HG03045 (cell line): ENCODE measurements around the gene PRMT5.

ENCODE experiments used
- ATAC-seq: cut with Tn5 transposase; IDR thresholded peaks from one replicate; pipeline ENCODE4 v1.9.1; 2021; ENCODE audit warnings: mild to moderate bottlenecking, moderate library complexity; ENCODE audit not compliant: unreplicated experiment

PRMT5 gene

GRCh38 chr14:22898302-22899090 is 30.7 kb downstream of the PRMT5 start:
- no peak for ATAC-seq

GRCh38 chr14:22897357-22897756 is 31.8 kb downstream of the PRMT5 start:
- ATAC-seq = no peak

- ATAC-seq = no peak
Observed at GRCh38 chr14:22896760-22897159, 32.4 kb downstream of the PRMT5 start.

GRCh38 chr14:22896356-22896755 is 32.8 kb downstream of the PRMT5 start:
- ATAC-seq = no peak

- no peak for ATAC-seq
Observed at GRCh38 chr14:22895402-22895801, 33.8 kb downstream of the PRMT5 start.

- no peak for ATAC-seq
Observed at GRCh38 chr14:22893706-22894105, 35.5 kb downstream of the PRMT5 start.

GRCh38 chr14:22892488-22892887 is 36.7 kb downstream of the PRMT5 start:
- ATAC-seq = no peak

- ATAC-seq = no peak
Observed at GRCh38 chr14:22890416-22890815, 38.8 kb downstream of the PRMT5 start.

- no peak for ATAC-seq
Observed at GRCh38 chr14:22888662-22889061, 40.5 kb downstream of the PRMT5 start.

GRCh38 chr14:22887990-22888378 is 41.2 kb downstream of the PRMT5 start:
- peak; percentile 38 for ATAC-seq

GRCh38 chr14:22887260-22887989 is 41.8 kb downstream of the PRMT5 start:
- peak; percentile 48 for ATAC-seq

GRCh38 chr14:22886500-22887259 is 42.5 kb downstream of the PRMT5 start:
- ATAC-seq = peak; percentile 59

GRCh38 chr14:22885975-22886374 is 43.2 kb downstream of the PRMT5 start:
- ATAC-seq = no peak

GRCh38 chr14:22884738-22885523 is 44.2 kb downstream of the PRMT5 start:
- ATAC-seq = no peak

- ATAC-seq = no peak
Observed at GRCh38 chr14:22884076-22884737, 45.0 kb downstream of the PRMT5 start.

- ATAC-seq = no peak
Observed at GRCh38 chr14:22883173-22883976, 45.8 kb downstream of the PRMT5 start, which contains the start of gene REM2. TSS of gene REM2 (plus strand) at chr14:22883222. CDS start at chr14:22883288, 66 bp downstream.

GRCh38 chr14:22882529-22883172 is 46.5 kb downstream of the PRMT5 start:
- no peak for ATAC-seq

- ATAC-seq = no peak
Observed at GRCh38 chr14:22882064-22882463, 47.1 kb downstream of the PRMT5 start.
